DMS153 treated with DMSO at 0.1 percent for 48 hours (cell line): ENCODE results near the gene MLPH.
A peak's percentile ranks its signal among the peaks of the same experiment; 100 is the strongest.

ENCODE experiments used
- DNase-seq: peaks from one replicate; lab custom pipeline; 2025; ENCODE audit not compliant: unreplicated experiment; lab: John Stamatoyannopoulos, UW

The MLPH gene

DNA sequence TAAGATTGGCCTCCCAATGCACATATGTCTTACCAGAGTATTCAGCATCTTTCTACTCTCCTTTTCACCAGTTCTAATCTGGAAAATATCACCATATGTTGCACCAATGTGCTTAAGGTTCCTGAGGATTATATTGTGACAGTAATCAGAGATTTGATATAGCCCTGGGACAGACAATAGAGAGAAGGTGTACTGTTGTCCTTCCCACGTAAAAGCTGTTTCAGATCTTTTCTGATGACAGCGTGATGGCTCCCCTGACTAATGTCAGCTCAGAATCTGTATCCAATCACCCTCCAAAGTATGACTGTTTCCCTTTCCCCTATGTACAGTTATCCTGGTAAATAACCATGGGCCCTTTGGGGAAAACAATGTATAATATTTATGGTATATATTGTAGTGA lies 9.0 kb upstream of the MLPH start:
- DNase-seq = no peak

- DNase-seq = no peak
These were observed 8.1 kb upstream of the MLPH start for GRCh38 chr2:237478979-237479378.

GRCh38 chr2:237479747-237480146 lies 7.3 kb upstream of the MLPH start:
- no peak for DNase-seq

- no peak for DNase-seq
These were observed 6.5 kb upstream of the MLPH start for GRCh38 chr2:237480556-237480955.

DNA sequence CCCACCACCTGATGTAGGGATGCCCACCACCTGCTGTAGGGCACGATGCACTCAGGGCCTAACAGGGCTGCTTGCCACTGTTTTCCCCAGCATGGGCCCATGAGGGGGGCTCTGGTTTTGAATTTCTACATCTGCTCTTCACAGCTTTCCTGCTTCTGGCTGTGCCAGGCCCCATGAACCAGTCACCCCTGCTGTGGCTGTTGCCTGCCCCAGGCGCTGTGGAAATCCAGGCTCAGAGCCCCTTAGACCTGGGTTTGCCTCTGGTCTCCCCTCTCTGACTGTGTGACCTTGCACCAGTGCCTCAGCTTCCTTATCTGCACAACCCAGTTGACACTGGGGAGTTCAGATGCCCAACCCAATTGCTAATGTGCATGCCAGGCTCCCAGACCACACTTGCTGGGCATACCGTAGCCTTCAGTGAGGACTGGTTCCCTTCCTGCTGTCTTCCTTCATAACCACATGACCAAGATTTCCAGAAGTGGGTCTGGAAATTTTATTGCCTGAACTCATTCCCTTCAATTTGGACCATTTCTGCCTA lies 6.0 kb upstream of the MLPH start:
- DNase-seq = no peak

DNA sequence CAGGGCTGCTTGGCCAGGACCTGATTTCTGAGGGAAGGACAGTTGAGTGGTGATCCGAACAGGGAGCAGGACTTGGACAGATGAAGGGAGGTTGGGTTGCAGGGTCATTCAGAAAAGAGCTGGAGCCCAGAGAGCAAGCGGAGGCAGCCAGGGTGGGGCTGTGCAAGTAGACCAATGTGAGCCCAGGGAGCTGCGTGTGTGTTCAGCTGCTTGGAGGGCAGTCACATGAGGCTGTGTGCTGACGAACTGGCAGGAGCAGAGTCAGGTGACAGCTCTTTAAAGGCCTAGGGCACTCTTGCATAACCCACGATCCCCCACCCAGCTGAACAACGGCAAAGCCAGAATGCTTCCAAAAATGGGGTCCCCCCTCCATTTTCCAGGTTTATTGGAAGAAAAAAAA lies 4.6 kb upstream of the MLPH start:
- DNase-seq = peak; percentile 79

- DNase-seq = no peak
These were observed 3.9 kb upstream of the MLPH start for GRCh38 chr2:237483018-237483731.

DNA sequence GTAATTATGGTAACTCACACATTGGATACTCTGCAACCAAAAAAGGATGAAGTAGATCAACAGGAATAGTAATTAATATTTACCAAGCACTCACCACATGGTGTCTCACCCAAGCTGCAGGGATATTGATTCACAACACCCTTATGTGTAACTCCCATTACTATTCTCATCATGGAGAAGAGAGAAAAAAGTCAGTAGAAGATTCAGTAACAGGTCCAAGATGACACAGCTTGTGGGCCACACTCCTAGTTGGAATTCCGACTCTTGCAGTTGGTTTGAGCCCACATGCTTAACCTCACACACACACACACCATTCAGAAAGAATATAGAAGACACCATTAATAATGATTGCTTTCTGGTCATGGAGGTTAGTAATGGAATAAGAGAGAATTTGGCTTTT lies 1.7 kb upstream of the MLPH start:
- DNase-seq = no peak

GRCh38 chr2:237485844-237486243 lies 1.2 kb upstream of the MLPH start:
- no peak for DNase-seq

- DNase-seq = no peak
These were observed 675 bp upstream of the MLPH start for GRCh38 chr2:237486334-237486818.

GRCh38 chr2:237487496-237487895 lies 445 bp downstream of the MLPH start:
- DNase-seq = no peak

DNA sequence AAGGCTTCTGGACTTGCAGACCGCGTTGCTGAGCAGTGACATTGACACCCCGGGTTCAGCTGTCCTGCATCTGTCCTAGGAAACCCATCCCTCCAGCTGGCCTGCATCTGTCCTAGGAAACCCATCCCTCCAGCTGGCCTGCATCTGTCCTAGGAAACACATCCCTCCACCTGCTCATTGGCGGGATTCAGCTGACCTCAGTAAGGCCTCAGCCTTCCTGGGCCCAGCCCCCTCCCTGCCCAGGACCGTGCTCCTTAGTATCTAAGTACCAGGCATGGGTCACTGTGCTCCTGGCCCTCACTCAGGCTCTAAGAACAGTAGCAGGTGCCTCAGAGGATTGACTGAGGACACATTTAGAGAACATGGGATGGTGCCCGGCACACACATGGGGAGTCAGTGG lies 1.2 kb downstream of the MLPH start:
- no peak for DNase-seq

DNA sequence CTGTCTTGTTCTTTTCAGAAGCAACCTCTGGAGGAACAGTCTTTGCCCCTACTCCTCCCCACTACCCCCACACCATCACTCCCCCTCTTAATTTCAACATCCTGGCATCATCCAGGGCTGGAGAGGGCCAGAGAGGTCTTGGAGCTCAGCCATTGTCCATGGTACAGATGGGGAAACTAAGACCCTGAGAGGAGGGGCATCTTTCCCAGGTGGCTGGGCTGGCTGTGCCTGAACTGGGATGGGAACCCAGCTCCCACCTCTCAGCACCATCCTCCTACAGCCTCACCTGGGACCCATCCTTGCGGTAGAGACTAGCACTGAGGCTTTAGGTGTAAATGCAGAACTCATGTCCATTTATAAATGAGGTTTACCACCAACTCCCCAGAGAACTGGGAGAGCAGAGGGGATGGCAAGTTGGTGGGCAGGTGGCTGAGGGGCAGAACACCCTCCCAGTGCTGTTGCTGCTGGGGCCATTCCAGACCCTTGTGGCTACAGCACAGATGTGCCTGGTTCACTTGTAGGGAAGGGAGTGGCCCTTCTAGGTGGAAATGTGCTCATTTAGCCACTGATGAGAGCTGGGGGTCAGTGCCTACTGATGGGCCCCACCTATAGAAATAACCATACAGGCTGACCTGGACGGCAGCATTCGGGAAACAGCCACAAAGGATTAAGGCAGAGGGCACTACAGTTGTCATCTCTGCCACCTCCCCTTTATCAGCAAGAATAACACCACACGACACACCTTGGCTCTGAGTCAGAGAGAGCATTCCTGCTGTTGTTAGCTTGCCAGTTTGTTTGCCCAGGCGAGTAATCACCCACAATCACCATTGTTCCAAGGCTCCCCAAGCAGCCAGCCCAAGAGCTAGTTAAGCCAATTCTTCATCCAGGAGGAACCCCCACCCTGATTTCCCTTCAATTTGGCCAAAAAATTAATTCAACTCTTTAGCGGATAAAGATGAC lies 2.1 kb downstream of the MLPH start:
- no peak for DNase-seq

DNA sequence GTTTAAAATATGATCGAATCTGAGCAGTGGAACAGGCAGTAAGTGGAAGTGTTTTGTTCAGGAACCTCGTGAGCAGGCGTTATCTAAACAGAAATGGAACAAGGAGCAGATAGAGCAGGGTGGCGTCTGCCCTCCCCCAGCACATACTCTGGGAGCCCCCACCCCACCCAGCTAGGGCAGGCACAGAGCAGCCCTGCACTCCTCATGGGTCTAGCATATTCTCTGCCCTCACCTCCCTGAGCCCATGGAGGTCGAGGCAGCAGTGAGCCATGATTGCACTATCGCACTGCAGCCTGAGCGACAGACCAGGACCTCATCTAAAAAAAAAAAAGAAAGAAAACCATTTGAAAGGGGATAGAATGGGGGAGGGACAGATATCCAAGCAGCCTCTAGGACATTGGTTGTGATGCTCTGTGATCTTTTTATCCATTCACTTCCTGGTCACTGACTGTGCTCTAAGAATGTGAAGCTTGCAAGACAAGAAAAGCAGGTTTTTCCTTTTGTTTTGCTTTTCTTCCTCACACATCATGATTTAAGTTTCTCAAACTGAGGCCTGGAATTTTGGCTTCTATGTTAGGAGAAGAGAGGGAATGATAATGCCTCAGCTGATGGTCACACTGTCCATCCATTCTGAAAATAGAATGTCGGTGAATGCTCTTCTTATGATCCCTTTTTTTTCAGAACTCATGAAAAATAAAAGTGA lies 3.1 kb downstream of the MLPH start:
- no peak for DNase-seq

GRCh38 chr2:237490795-237491194 lies 3.7 kb downstream of the MLPH start:
- no peak for DNase-seq

DNA sequence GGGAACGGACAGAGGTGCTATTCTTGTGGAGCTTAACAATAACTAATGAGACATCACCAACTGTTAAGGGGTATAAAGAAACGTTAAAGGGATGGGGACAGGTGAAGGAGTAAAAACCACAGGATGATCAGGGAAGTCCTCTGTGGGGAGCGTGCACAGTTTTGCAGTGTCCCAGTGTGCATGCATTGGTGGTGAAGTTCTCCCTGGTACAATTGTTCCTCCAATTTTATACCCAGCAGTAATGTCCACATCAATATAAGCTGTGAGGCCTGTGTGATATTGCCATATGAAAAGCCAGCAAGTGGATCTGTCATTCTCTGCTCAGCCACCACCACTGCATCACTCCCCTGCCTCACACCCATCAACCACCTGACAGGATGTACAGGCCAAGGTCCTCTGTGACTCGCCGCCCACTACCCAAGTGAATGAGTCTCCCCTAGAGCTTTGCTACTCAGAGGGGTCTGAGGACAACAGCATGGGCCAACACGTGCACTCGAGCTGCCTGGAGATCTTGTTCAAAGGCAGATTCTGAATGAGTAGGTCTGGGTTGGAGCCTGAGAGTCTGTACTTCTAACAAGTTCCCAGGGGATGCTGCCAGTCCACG lies 4.6 kb downstream of the MLPH start:
- DNase-seq = no peak

GRCh38 chr2:237492137-237492890 lies 5.3 kb downstream of the MLPH start:
- DNase-seq = no peak

- DNase-seq = no peak
These were observed 7.0 kb downstream of the MLPH start for GRCh38 chr2:237494066-237494465.

DNA sequence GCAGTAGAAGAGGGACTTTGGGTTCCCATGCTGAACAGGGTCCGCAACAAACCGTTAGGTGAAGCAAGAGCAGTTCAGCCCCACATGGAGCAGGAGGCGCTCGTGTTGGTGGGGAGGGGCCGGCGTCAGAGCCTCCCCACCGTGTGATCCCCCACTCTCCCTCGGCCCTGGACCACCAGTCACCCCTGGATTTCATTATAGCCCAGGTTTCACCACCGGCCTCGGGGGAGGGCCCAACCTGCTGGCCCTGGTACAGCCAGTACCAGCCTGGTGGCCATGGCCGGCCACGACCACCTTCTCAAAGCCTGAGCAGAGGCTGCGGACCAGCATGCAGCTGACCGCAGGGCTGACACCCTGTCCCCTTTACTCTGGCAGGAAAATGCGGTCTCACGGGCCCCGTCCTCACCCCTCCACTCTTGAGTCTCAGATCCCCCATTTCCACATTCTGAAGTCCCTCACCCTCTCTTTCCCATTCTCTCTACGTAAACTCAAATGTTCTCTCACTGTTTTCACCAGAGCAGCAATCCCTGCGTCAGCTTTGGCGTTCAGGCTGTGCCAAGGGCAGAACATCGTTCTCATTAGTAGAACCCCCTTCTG lies 8.6 kb downstream of the MLPH start:
- no peak for DNase-seq

DNA sequence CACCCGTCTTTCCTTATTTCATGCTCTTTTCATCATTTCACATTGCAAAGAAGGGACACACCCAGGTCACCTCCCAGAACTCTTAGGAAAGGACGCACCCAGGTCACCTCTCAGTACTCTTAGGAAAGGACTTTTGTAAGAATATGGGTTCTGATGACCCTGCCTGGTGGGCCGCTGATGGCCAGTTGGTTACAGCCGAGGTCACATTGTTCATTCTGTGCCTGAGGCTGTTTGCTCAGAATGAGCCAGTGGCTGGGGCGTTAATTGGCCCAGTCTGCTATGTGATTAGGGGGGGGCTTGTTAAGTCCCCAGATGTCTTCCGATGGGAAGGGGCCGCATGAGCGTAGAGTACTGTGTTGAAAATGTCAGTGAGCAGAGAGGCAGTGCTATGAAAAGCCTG lies 9.4 kb downstream of the MLPH start:
- DNase-seq = no peak
